ENCODE data around the gene M1AP. TPM values are rescaled to one million over a fixed set of nuclear protein-coding genes. Genes with fewer than 3 reads are reported as not detected.

M1AP gene
- total RNA-seq, 4 donors from 2014 or later, result 0.20 TPM; not detected in 3

DNA sequence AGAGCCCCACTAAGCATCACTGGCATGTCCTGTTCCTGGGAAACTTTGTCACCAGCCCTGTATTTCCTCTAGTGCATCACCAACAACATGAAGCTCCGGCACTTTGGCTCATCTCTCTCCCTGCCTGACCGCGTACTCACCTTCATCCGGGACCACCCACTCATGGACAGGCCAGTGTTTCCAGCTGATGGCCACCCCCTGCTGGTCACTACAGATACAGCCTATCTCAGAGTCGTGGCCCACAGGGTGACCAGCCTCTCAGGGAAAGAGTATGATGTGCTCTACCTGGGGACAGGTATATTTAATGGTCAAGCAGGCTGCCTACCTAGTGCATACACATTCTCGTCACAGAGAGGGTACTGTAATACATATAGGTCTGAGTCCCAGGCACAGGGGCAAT, 27.0 kb upstream of the M1AP start:
- H3K4me1 ChIP-seq, result no peaks in the 10 kb centered on the region
- no peaks in the 10 kb centered on the region for H3K9me3 ChIP-seq
- in situ Hi-C loops (cut with MboI; ENCODE audit: low sequenced_read_pairs in 4 of 4) (loop anchor here in 1 of 4 donors (25.0 kb wide), 1 partner anchor 937 kb away; no protein-coding TSS in a partner anchor), intact Hi-C loops (cut with DNase I; ENCODE audit: low total_unique reads) (no loop called here)
- TF ChIP-seq, protein P1, sequence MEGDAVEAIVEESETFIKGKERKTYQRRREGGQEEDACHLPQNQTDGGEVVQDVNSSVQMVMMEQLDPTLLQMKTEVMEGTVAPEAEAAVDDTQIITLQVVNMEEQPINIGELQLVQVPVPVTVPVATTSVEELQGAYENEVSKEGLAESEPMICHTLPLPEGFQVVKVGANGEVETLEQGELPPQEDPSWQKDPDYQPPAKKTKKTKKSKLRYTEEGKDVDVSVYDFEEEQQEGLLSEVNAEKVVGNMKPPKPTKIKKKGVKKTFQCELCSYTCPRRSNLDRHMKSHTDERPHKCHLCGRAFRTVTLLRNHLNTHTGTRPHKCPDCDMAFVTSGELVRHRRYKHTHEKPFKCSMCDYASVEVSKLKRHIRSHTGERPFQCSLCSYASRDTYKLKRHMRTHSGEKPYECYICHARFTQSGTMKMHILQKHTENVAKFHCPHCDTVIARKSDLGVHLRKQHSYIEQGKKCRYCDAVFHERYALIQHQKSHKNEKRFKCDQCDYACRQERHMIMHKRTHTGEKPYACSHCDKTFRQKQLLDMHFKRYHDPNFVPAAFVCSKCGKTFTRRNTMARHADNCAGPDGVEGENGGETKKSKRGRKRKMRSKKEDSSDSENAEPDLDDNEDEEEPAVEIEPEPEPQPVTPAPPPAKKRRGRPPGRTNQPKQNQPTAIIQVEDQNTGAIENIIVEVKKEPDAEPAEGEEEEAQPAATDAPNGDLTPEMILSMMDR (IDR thresholded peaks at IDR 0.05 in 4 of 5, conservative IDR thresholded peaks at IDR 0.05 in 1 of 5), result no peak
- TF ChIP-seq POLR2A (IDR thresholded peaks at IDR 0.05), result no peak
- H3K27me3 ChIP-seq, result no peaks in the 10 kb centered on the region
- peaks cover 0 to 7% of the 10 kb centered on the region in 2 donors for H3K36me3 ChIP-seq
- ATAC-seq (no peak), DNase-seq (no peak)
- H3K27ac ChIP-seq, result no peak overlapping the region
- no peak overlapping the region for H3K4me3 ChIP-seq

DNA sequence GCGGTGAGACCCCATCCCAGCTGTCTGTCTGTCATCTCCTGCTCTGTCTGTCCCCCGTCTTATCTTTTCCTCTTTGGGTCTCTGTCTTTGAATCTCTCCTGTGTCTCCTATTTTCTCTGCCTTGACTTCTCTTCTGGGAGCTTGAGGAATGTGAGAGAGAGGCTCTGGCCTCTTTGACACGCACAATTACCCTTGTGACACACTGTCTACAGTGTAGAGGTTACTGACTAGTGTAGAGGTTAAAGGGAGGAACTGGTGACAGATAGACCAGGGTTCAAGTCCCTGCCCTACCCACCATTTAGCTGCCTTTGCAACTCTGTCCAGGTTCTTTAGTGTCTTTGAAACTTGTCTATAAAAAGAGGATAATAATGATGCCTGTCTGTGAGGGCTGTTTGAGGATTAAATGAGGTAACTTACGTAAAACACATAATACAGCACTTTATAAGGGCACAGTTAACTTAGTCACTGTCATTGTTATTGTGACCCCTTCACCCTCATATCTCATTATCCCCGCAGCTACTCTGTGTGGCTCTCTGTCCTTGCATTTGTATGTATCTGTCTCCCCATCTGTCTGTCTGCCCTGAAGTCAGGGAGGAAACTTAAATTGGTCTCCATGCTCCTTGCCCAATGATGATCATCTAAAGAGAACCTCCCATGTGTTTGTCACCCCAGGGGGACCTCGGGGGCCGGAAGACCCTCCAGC, 25.8 kb upstream of the M1AP start:
- peaks cover 0 to 7% of the 10 kb centered on the region in 2 donors for H3K36me3 ChIP-seq
- DNase-seq, result no peak
- no peaks in the 10 kb centered on the region for H3K27me3 ChIP-seq

DNA sequence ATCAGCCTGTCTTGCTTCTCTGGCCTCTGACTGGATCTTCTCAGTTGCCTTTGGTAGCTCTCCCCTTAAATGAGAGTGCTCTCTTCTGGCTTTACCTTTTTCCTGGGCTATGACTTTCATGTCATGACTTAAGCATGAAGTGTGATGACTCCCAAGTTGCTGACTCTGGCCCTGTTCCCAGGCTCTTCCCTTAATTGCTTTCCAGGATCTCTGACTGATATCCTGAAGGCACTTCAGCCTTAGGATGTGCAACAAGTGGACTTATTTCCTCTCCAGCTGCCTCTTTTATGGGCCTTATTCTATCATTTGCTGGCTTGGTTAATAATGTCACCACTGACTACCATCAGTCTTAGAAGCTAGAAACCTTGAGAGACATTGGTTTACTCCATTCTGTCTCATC, 23.3 kb upstream of the M1AP start:
- H3K4me3 ChIP-seq, result no peak overlapping the region
- no peak overlapping the region for H3K27ac ChIP-seq
- intact Hi-C loops (cut with DNase I; ENCODE audit: low total_unique reads) (no loop called here), in situ Hi-C loops (cut with MboI; ENCODE audit: low sequenced_read_pairs in 4 of 4) (no loop called here)
- H3K36me3 ChIP-seq, result peaks cover 0 to 7% of the 10 kb centered on the region in 2 donors
- no peaks in the 10 kb centered on the region for H3K9me3 ChIP-seq
- DNase-seq (no peak), ATAC-seq (no peak)
- no peaks in the 10 kb centered on the region for H3K4me1 ChIP-seq
- TF ChIP-seq, protein P1 (IDR thresholded peaks at IDR 0.05 in 4 of 5, conservative IDR thresholded peaks at IDR 0.05 in 1 of 5), result no peak
- no peak for TF ChIP-seq POLR2A (IDR thresholded peaks at IDR 0.05)
- H3K27me3 ChIP-seq, result no peaks in the 10 kb centered on the region

More for the DNA sequence above, 25.8 kb upstream of the M1AP start:
- Histone ChIP-seq H3K4me3 (no peak overlapping the region), H3K9me3 (no peaks in the 10 kb centered on the region), H3K27ac (no peak overlapping the region), H3K4me1 (no peaks in the 10 kb centered on the region)
- in situ Hi-C loops (cut with MboI; ENCODE audit: low sequenced_read_pairs in 4 of 4) (no loop called here), intact Hi-C loops (cut with DNase I; ENCODE audit: low total_unique reads) (no loop called here)
- ATAC-seq, result no peak
- TF ChIP-seq POLR2A (IDR thresholded peaks at IDR 0.05), result no peak
- TF ChIP-seq, protein P1 (IDR thresholded peaks at IDR 0.05 in 4 of 5, conservative IDR thresholded peaks at IDR 0.05 in 1 of 5), result no peak

DNA sequence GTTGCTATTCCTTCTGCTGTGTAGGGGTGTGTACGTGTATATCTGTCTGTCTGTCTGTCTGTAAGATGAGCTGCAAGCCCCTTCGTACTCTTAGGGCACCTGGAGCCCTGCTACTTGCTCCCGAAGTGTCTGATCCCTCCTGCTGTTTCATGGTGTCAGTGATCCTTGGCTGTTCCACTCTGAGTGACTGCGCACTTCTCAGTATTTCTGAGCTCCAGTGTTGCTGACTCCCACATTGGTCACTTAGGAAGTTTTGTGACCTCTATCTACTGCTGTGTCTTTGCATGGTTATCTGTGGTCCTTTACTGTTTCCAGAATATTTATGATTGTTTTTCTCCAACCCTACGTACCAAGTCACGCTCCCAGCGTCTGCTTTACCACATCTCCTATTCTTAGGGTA, 22.1 kb upstream of the M1AP start:
- H3K9me3 ChIP-seq, result no peaks in the 10 kb centered on the region
- no peak overlapping the region for H3K27ac ChIP-seq
- no peak for ATAC-seq
- TF ChIP-seq, protein P1 (IDR thresholded peaks at IDR 0.05 in 4 of 5, conservative IDR thresholded peaks at IDR 0.05 in 1 of 5), result no peak
- TF ChIP-seq POLR2A (IDR thresholded peaks at IDR 0.05), result no peak
- in situ Hi-C loops (cut with MboI; ENCODE audit: low sequenced_read_pairs in 4 of 4) (no loop called here), intact Hi-C loops (cut with DNase I; ENCODE audit: low total_unique reads) (no loop called here)
- no peaks in the 10 kb centered on the region for H3K27me3 ChIP-seq
- H3K4me1 ChIP-seq, result no peaks in the 10 kb centered on the region
- H3K36me3 ChIP-seq, result peaks cover 0 to 2% of the 10 kb centered on the region in 2 donors
- no peak for DNase-seq
- H3K4me3 ChIP-seq, result no peak overlapping the region

Measured in gastrocnemius medialis (tissue), 4 donors.